AG09319 (cell line): ENCODE data around the gene YPEL1.
"Not testable (repeated sequence)": the region's sequence is repeated elsewhere in the genome, so short reads cannot be mapped to it uniquely, and the experiment has no call there.

Experiments used
- DNase-seq: peaks from one replicate; pipeline ENCODE4 v3.0.0-alpha.2; 2010; ENCODE audit warnings: low read depth; ENCODE audit errors: extremely low read depth
- CTCF ChIP-seq: IDR thresholded peaks from 2 replicates; pipeline ENCODE4 v1.5.1; 2011; ENCODE audit warnings: low read depth, mild to moderate bottlenecking, inconsistent platforms, low read length, moderate library complexity

Gene YPEL1

DNA sequence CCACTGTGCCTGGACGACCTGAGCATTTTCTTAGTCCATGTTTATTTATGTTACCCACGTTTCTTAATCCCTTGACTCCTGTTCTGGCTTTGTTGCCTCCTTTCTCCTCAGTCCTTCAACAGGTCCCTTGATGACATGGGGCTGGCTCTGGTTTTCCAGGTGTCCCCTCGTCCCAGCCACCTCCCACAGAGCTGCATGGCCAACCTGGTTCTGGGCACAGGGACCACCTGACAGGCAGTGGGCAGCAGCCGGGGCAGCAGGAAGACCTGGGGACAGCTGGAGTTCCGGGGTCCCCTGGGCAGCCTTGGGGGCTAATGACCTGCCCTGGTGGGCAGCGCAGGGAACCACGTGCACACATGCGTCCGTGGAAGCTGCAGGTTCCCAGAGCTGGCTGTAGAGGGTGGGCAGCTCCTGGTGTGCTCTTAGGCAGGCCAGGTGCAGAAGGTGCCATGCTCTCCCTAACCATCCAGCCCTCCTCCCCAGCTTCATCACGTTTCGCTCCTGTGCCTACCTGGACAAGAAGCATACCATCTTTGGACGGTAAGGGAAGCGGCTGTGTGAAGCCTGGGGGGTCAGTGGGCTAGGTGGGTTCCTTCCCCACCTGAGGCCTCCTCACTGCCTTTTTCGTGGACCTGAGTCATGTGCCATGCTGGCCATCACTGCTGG is 42.1 kb downstream of the YPEL1 start:
- no peak for DNase-seq
- TF ChIP-seq CTCF = no peak

DNA sequence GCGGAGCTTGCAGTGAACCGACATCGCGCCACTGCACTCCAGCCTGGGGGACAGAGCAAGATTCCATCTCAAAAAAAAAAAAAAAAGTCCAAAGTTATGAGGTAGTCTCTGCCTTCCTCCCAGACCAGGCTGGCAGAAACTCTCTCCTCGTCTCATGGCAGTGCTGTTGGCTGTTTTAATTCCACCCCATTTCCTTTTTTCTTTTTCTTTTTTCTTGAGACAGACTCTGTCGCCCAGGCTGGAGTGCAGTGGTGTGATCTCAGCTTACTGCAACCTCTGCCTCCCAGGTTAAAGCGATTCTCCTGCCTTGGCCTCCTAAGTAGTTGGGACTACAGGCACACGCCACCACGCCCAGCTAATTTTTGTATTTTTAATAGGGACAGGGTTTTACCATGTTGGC is 42.7 kb downstream of the YPEL1 start:
- not testable (repeated sequence) for DNase-seq

DNA sequence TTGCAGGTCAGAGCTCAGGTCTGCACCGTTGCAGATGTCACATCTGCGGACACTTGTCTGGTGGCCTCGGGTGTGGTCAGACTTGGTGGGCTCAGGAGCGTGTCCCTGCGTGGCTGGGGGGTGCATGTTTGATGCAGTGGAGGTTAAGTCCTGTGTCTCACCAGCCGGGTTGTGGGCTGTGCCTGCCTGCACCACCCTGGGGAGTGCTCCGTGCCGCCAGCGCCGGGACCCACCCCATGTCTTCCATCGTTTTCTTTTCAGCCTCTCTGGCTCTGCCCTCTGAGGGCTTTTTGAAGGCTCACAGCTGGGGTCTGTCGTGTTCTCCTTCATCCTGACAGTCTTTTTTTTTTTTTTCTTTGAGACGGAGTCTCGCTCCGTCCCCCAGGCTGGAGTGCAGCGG is 43.8 kb downstream of the YPEL1 start:
- no peak for DNase-seq
- TF ChIP-seq CTCF = no peak

DNA sequence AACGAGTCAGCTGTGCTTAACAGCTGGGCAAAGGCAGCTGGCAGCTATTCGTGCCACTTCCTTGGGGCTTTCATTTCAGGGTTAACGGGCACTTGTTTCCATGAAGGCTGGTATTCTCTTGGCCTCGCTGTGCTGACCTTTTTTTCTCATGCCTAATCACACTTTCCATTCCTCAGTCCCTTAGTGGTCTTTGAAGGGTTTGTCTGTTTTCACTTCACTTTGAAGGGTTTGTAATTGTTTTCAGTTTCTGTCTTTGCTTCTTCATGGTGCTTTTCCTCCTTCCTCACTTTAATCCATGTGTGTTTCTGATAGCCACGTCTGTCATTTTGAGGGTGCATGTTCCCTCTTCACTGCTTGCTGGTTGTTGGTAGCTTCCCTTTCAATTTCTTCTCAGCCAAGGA is 45.2 kb downstream of the YPEL1 start:
- DNase-seq = no peak
- TF ChIP-seq CTCF = no peak

DNA sequence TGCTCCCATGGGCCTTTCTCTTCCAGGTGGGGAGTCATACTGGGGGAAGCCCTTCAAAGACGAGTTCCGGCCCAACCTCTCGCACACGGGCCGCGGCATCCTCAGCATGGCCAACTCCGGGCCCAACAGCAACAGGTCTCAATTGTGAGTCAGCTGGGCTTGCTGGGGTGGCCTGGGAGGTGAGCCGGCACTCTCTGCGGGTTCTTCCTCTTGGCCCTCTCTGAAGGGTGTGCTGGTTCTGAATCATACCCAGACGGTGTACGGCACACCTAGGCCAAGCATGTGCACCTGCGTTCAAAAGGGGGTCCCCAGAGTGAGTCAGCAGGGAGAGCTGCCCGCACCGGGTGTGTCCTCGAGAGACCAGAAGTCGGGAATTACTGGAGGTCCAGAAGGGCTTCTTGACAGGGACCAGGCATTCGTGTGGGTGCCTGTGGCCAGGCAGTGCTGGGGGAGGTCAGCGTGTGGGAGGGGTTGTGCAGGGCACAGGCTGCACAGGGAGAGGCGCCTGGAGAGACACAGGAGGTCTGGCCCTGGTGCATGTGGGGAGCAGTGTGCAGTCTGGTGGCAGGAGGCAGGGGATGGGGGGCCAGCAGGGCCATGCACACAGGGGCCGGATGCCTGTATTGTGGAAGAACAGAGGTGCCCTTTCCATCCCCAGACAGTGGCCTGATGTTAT is 46.8 kb downstream of the YPEL1 start:
- no peak for TF ChIP-seq CTCF
- DNase-seq = no peak

DNA sequence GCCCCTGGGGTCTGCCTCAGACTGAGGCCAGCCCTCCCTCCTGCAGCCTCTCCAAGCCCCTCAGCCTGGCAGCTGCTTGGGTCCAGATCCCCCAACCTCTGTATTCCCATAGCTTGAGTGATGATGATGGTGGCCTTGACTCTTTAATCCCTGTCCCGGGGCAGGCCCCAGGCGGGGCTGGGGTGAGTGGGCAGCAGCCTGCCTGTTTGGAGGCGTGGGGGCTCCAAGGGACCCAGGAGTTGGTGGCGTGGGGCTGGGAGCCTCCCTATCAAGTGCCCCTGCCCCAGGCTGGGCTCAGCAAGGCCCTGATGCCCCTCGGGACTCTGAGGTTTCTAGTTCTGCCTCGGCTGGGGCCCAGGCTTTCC is 47.3 kb downstream of the YPEL1 start:
- no peak for DNase-seq
- TF ChIP-seq CTCF = no peak

GRCh38 chr22:21687685-21688259 is 47.8 kb downstream of the YPEL1 start:
- no peak for DNase-seq
- no peak for TF ChIP-seq CTCF
